ENCODE measurements around the gene XPR1.

The XPR1 gene

GRCh38 chr1:180623579-180624347 is 8.1 kb upstream of the XPR1 start:
- Histone ChIP-seq H3K4me1 (no peaks in the 10 kb centered on the region), H3K4me3 (no peak overlapping the region), H3K27me3 (no peaks in the 10 kb centered on the region), H3K36me3 (no peaks in the 10 kb centered on the region), H3K27ac (no peak overlapping the region), H3K9me3 (no peaks in the 10 kb centered on the region)
- TF ChIP-seq CTCF (IDR thresholded peaks at IDR 0.05), result peak in 1 of 2 experiments; percentile 15
- intact Hi-C loops (cut with DNase I; ENCODE audit: low total_unique reads), result loop anchor here (10.0 kb wide), 1 partner anchor 99 kb away; no protein-coding TSS in a partner anchor
- DNase-seq, result no peak

GRCh38 chr1:180626711-180627110 is 5.1 kb upstream of the XPR1 start:
- no peak for DNase-seq
- no peak overlapping the region for H3K27ac ChIP-seq
- H3K4me1 ChIP-seq, result peaks cover 0 to 9% (median 7%) of the 10 kb centered on the region in 4 donors
- no peaks in the 10 kb centered on the region for H3K36me3 ChIP-seq
- intact Hi-C loops (cut with DNase I; ENCODE audit: low total_unique reads), result loop anchor here (10.0 kb wide), 1 partner anchor 102 kb away; no protein-coding TSS in a partner anchor
- TF ChIP-seq CTCF (IDR thresholded peaks at IDR 0.05), result no peak
- H3K4me3 ChIP-seq, result no peak overlapping the region
- no peaks in the 10 kb centered on the region for H3K27me3 ChIP-seq
- H3K9me3 ChIP-seq, result no peaks in the 10 kb centered on the region

GRCh38 chr1:180627411-180627810 is 4.4 kb upstream of the XPR1 start:
- peaks cover 0 to 9% (median 7%) of the 10 kb centered on the region in 4 donors for H3K4me1 ChIP-seq
- no peak overlapping the region for H3K27ac ChIP-seq
- H3K27me3 ChIP-seq, result no peaks in the 10 kb centered on the region
- no peaks in the 10 kb centered on the region for H3K9me3 ChIP-seq
- intact Hi-C loops (cut with DNase I; ENCODE audit: low total_unique reads), result loop anchor here (10.0 kb wide), 1 partner anchor 103 kb away; no protein-coding TSS in a partner anchor
- no peak for DNase-seq
- no peak overlapping the region for H3K4me3 ChIP-seq
- H3K36me3 ChIP-seq, result no peaks in the 10 kb centered on the region
- TF ChIP-seq CTCF (IDR thresholded peaks at IDR 0.05), result no peak

- H3K27ac ChIP-seq, result no peak overlapping the region
- no peak overlapping the region for H3K4me3 ChIP-seq
- H3K9me3 ChIP-seq, result no peaks in the 10 kb centered on the region
- TF ChIP-seq CTCF (IDR thresholded peaks at IDR 0.05), result no peak
- intact Hi-C loops (cut with DNase I; ENCODE audit: low total_unique reads), result loop anchor here (10.0 kb wide), 1 partner anchor 104 kb away; no protein-coding TSS in a partner anchor
- no peak for DNase-seq
- H3K27me3 ChIP-seq, result no peaks in the 10 kb centered on the region
- peaks cover 0 to 20% (median 8%) of the 10 kb centered on the region in 4 donors for H3K4me1 ChIP-seq
- no peaks in the 10 kb centered on the region for H3K36me3 ChIP-seq
These were observed 3.2 kb upstream of the XPR1 start for GRCh38 chr1:180628646-180629045.

GRCh38 chr1:180630408-180631193 is 1.2 kb upstream of the XPR1 start:
- no peak for TF ChIP-seq CTCF (IDR thresholded peaks at IDR 0.05)
- Histone ChIP-seq H3K4me3 (no peak overlapping the region), H3K27ac (peak overlapping the region; percentile 83 to 86), H3K36me3 (no peaks in the 10 kb centered on the region), H3K9me3 (no peaks in the 10 kb centered on the region), H3K27me3 (no peaks in the 10 kb centered on the region), H3K4me1 (peaks cover 0 to 36% (median 15%) of the 10 kb centered on the region in 4 donors)
- DNase-seq, result no peak
- intact Hi-C loops (cut with DNase I; ENCODE audit: low total_unique reads), result no loop called here
